GM19455 (cell line): ENCODE results near the gene SPAG17.
"Not testable (repeated sequence)": the region's sequence is repeated elsewhere in the genome, so short reads cannot be mapped to it uniquely, and the experiment has no call there.

Source experiments
- ATAC-seq: cut with Tn5 transposase; IDR thresholded peaks from one replicate; pipeline ENCODE4 v1.9.1; 2021; ENCODE audit not compliant: unreplicated experiment

SPAG17 gene

GRCh38 chr1:117985973-117986372 is 199.1 kb downstream of the SPAG17 start:
- ATAC-seq = no peak

- ATAC-seq = no peak
Measured at GRCh38 chr1:117985239-117985638, 199.8 kb downstream of the SPAG17 start.

- ATAC-seq = no peak
Measured at GRCh38 chr1:117981455-117982192, 203.4 kb downstream of the SPAG17 start.

- ATAC-seq = no peak
Measured at GRCh38 chr1:117976381-117976780, 208.6 kb downstream of the SPAG17 start.

GRCh38 chr1:117971777-117972176 is 213.3 kb downstream of the SPAG17 start:
- no peak for ATAC-seq

GRCh38 chr1:117970252-117970651 is 214.8 kb downstream of the SPAG17 start:
- ATAC-seq = no peak

GRCh38 chr1:117967881-117968280 is 217.1 kb downstream of the SPAG17 start:
- ATAC-seq = no peak

- no peak for ATAC-seq
Measured at GRCh38 chr1:117967477-117967876, 217.6 kb downstream of the SPAG17 start.

- no peak for ATAC-seq
Measured at GRCh38 chr1:117964290-117965038, 220.6 kb downstream of the SPAG17 start.

- no peak for ATAC-seq
Measured at GRCh38 chr1:117959364-117959763, 225.7 kb downstream of the SPAG17 start.

- no peak for ATAC-seq
Measured at GRCh38 chr1:117952386-117952785, 232.6 kb downstream of the SPAG17 start.

- no peak for ATAC-seq
Measured at GRCh38 chr1:117942293-117942692, 242.7 kb downstream of the SPAG17 start.

GRCh38 chr1:117933769-117934168 is 251.3 kb downstream of the SPAG17 start:
- no peak for ATAC-seq

- no peak for ATAC-seq
Measured at GRCh38 chr1:117932576-117932975, 252.5 kb downstream of the SPAG17 start.

- ATAC-seq = no peak
Measured at GRCh38 chr1:117930484-117930883, 254.5 kb downstream of the SPAG17 start.

GRCh38 chr1:117930173-117930447 is 254.9 kb downstream of the SPAG17 start:
- peak; percentile 2 for ATAC-seq

- peak; percentile 95 for ATAC-seq
Measured at GRCh38 chr1:117929343-117930172, 255.5 kb downstream of the SPAG17 start, which contains the start of the genes GDAP2 and WDR3. Gene GDAP2, minus strand, starts transcription at chr1:117929621. Its CDS starts 9,264 bp downstream, at chr1:117920357. Gene WDR3, plus strand, starts transcription at chr1:117929739. Its CDS starts 3,581 bp downstream, at chr1:117933320.

GRCh38 chr1:117928881-117929342 is 256.1 kb downstream of the SPAG17 start:
- ATAC-seq = peak; percentile 41

GRCh38 chr1:117925981-117926380 is 259.0 kb downstream of the SPAG17 start:
- ATAC-seq = no peak

GRCh38 chr1:117922717-117923116 is 262.3 kb downstream of the SPAG17 start:
- not testable (repeated sequence) for ATAC-seq

GRCh38 chr1:117921991-117922390 is 263.0 kb downstream of the SPAG17 start:
- ATAC-seq = no peak
